NCI-H1694 treated with DMSO at 0.1 percent for 48 hours (cell line): ENCODE results near the gene C8G.

Source experiments
- DNase-seq: peaks from one replicate; lab custom pipeline; 2025; lab: John Stamatoyannopoulos, UW

C8G gene

DNA sequence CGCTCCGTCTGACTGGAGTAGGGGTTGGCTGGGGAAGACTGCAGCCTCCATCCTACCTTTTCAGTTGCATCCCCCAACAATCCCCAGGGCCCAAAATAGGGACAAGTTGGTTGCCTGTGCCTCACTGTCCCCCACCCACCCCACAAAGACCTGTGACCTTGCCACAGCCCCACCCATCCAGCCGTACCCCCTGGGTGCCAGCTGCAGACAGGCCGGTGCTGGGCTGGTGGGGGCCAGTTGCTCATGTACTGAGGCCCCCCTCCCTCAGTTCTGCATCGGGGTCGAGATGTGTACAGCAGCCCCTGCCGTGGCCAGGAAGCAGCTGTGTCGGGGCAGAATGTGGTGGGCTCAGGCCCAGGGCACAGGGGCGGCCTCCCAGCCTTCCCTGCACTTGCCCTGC lies 38.1 kb downstream of the C8G start:
- no peak for DNase-seq

DNA sequence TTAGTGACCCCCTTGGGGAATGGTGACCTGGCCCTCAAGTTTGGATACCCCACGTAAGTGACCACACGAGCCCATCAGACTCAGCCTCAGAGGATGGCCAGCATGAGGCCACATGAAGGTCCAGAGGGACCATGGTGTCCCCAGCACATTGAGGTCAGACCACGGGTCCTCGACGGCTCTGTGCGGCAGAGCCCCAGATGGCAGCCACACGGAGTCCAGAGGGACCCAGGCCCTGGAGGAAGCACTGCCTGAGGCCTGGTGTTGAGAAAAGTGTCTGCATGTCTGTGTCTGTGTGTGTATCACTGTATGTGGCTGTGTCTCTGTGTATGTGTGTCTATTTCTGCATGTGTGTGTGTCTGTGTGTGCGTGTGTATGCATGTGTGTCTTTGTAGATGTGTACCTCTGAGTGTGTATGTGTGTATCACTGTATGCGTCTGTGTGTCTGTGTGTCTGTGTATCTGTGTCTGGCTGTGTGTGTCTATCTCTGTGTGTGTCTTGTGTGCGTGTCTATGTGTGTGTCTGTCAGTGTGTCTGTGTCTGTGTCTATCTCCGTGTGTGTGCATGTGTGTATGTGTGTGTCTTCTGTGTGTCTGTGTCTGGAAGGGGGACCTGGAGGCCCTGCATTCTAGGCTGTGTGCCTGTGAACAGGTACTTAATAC lies 38.7 kb downstream of the C8G start:
- no peak for DNase-seq

DNA sequence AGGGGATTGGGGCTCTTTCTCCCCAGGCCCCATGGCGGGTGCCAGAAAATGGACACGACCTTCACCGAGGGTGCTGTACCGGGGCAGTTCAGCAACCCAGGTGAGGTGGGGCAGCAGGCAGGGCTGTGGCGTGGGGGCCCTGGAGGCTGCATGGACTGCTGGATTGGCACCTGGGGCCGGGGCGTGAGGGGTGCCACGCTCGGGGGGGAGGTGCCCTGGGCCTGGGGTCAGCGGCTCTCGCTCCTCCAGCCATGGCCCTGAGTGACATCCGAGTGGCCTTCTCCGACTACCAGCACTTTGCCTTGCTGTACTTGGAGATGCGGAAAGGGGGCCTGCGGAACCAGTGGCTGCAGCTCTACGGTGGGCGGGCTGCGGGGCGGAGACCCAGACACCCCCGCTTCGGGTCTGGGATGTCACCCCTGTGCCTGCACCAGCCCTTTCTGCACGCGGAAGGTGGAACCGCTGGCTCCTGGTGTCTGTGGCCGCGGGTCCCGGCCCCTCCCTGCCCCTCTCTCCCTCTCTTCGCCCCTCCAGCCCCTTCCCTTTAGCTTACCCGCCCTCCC lies 39.5 kb downstream of the C8G start:
- no peak for DNase-seq

DNA sequence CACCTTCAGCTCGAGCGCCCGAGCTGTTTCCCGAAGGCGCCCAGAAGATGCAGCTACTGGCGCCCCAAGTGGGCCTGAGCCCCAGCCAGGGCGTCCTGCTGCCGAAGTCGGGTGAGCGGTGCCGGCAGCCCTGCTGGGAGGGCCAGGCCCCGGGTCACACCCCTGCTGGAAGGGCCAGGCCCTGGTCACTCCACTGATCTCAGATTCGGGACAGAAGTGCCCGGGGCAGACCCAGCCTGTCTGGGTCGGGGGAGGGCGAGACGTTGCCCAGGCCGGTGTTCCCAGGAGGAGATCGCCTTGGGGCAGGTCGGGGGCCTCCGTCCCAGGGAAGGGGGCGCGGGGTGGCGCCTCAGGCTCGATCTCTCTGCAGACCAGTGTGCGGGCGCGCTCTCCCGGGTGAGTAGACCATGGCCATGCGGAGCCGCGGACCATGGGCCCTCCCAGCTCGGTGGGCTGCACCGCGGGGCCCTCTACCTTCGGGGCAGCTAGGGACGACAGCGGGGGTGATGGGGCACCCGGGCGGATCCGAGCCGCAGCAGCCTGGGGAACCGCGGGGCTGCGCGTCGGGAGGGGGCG lies 40.1 kb downstream of the C8G start:
- no peak for DNase-seq

DNA sequence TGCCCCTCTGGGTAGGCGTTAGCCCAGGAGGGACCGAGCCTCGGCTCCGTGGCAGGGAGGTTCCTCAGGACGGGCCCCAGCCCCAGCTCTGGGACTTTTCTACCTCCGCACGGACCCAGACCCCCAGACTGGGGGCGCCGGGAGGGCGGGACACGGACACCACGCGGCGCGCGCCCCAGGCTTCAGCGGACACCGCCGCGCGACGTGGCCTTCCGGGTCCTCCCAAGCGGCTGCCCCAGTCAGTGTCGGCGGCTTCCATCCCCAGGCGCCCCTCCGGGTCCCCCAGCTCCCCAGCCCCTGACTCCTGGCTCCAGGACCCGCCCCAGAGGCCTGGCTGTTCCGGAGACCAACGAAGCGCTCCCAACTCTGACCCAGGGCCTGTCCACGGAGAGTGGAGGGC lies 40.8 kb downstream of the C8G start:
- no peak for DNase-seq

DNA sequence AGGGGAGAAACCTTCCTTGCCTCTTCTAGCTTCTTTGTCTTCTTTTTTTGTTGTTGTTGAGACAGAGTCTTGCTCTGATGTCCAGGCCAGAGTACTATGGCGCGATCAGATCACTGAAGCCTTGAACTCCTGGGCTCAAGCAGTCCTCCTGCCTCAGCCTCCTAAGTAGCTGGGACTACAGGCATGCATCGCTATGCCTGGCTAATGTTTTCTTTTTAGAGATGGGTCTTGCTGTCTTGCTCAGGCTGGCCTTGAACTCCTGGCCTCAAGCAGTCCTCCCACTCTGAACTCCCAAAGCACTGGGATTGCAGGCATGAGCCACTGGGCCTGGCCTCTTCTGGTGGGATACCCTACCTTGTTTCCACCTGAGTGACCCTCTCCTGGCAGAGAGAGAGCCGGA lies 43.8 kb downstream of the C8G start:
- no peak for DNase-seq

DNA sequence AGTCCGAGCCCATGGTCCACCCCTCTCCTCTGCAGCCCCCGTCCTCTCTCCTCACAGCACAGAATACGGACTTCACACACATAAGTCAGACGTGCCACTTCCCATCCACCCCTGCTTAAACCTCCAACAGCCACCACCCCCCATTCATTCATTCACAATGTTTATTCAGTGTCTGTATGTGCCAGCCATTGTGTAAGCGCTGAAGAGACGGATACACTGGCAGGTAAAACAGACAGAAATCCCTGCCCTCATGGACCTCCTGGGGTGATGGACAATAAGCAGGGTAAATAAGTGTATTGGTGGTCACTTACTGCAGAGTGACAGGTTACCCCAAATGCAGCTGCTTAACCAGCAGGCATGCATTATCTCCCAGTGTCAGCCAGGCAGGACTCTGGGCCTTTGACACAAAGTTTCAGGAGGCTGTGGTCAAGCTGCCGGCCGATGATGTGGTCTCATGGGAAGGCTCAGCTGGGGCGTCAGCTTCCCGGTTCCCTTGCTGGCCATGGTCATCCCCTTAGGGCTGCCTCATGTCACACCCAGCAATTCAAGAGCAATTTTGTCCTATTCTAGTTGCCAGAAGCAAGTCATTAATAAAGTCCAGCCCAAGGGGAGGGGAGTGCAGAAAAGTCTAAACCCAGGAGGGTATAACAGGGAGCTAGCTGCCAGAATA lies 45.3 kb downstream of the C8G start:
- DNase-seq = no peak

DNA sequence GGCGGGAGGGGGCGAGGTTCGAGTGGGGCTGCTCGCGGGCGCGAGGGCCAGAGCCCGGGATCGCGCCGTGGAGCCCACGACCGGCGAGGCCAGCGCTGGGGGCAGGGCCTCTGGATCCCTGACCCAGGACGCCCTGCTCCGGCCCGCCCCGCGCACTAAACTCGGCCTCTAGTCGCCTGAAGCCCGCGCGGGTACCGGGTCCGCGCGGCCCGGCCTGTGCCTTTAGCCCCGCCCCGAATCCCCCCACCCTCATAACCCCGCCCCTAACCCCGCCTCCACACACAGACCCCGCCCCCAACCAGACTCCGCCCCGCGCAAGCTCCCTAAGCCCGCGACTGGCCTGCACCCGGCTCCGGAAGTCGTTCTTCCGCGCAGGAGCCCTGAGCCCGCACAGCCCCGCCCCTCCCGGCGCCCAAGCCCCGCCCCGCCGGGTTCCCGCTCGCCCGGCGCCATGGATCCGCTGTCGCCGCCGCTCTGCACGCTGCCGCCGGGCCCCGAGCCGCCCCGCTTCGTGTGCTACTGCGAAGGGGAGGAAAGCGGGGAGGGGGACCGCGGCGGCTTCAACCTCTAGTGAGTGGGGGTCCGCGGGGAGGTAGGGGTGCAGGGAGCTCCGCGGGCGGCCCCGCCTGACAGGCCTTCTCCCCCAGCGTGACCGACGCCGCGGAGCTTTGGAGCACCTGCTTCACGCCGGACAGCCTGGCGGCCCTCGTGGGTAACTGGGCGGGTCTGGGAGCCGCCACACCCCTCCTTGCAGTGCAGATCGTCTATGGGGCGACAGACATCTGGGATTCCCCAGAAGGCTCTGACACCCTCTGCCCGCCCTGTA lies 47.2 kb downstream of the C8G start, which contains the start of gene PAXX:
PAXX (plus strand) TSS at position 430 of the 826 bp plus-strand sequence; CDS start at position 452, 22 bp downstream.
- DNase-seq = peak; percentile 47

DNA sequence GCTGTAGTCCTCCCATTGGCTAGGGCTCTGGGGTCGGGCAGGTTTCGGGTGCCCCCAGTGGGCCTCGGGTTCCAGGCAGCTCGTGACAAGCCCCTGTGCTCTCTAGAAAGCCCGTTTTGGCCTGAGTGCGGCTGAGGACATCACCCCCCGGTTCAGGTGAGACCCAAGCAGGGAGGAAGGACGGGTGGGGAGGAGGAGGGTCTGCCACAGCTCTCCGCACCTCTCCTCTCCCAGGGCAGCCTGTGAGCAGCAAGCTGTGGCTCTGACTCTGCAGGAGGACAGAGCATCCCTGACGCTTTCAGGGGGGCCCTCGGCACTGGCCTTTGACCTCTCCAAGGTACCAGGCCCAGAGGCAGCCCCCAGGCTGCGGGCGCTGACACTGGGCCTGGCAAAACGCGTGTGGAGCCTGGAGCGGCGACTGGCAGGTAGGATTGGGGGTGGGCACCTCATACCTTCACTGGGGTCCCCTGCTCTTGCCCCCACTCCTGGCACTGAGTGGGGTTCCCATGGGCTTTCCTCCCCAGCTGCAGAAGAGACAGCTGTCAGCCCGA lies 47.9 kb downstream of the C8G start:
- DNase-seq = no peak

DNA sequence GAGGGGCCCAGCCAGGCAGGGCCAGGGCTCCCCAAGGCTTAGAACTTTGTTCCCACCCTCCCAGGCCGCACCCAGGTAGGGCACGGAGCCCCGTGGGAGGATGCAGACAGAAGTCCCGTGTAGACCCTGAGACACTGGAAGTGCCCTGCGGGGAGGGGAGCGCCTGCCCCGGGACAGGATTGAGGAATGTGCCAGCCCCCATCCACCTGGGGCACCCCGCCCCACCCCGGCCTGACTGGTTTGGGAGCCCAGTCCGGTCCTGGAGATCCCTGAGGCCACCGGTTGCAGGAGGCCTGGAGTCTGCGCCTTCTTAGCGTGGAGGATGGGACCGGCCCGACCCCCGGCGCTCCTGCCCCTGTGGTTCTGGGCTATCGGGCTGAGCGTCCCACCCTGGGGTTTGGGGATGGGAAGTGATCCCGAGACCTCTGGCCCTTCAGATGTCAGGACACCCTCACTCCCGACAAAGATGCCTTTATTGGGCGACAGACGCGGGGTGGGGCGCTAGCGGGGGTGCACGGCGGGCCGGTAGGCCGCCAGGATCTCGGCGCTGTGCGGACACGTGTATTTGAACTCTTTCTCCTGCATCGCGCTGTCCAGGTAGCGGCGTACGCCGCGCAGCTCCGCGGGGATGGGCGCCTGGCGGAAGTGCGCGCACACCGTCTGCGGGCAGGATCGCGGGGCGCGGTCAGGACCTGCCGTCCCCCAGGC lies 49.3 kb downstream of the C8G start:
- DNase-seq = no peak

DNA sequence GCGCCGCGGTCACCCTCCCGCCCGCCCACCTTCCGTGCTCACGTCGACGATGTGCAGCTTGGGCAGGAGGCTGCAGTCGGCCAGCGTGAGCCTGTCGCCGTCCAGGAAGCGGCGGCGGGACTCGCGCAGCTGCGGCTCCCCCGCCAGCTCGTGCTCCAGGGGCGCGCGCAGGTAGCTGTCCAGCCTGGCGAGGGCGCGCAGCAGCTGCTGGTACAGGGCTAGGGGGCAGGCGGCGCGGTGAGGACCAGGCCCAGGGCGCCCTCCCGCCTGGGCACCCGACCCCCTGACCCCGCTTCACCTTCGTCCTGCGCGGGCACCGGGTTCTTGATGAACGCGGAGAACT lies 49.8 kb downstream of the C8G start:
- DNase-seq = no peak

DNA sequence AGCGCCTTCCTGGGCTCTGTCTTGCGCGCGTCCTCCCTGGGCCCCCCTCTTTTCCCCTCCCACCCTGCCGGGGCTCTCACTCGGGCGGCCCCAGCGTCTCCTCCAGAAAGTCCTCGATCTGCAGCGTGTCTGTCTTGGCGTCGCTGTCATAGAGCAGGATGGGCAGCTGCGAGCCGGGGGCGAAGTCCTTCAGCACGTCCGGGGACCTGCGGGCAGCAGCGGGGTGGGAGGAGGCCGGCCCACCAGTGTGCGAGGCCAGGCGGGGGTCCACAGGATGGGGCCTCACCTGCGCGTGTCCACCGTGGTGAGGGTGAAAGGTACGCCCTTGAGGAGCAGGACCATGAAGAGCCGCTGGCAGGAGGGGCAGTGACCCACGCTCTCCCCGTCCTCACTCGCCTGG lies 50.3 kb downstream of the C8G start:
- DNase-seq = no peak

DNA sequence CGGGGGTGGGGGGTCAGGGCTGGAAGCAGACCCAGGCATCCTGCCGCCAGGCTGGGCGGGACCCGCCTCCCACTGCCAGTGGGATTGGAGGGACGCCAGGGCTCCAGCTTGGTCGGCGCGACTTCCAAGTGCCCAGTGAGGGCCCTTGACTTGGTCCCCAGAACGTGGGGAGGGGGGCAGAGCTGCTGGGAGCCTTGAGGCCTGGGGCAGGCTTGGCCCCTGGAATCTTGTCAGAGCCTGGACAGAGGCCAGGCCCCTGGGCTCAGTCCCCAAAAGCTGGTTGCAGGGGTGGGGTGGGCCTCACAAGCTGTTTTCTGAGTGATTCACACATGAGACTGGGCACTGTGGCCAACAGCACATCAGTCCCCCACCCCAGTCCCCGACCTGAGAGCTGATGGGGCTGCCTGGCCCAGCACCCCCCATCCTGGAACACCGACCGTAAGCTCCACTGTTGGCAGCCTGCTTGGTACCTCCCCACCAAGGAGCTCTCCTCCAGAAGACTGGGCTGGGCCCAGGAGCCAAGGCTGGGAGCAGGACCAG lies 50.8 kb downstream of the C8G start:
- no peak for DNase-seq
